Sigmoid colon (tissue), 4 donors: ENCODE data around the gene ZMIZ1.

Experiments used
- EP300 ChIP-seq, 4 donors: sonication (generic); formaldehyde crosslinking; IDR thresholded peaks; one replicate each; pipeline ENCODE4 v1.6.1; 2017; ENCODE audit warnings: antibody characterized with exemption in 4 of 4
- POLR2A ChIP-seq, 2 donors: fragments of 450-650 bp; IDR thresholded peaks; one replicate each; pipeline ENCODE4 v1.6.1; 2016; ENCODE audit warnings: antibody characterized with exemption in 2 of 2, mild to moderate bottlenecking in 2 of 2, moderate library complexity in 2 of 2
- POLR2AphosphoS5 ChIP-seq, 4 donors: sonication (generic); formaldehyde crosslinking; IDR thresholded peaks; one replicate each; pipeline ENCODE4 v1.6.1; 2017; ENCODE audit warnings: antibody characterized with exemption in 4 of 4
- TF ChIP-seq, protein P1 (sequence below), 4 experiments: fragments of 450-650 bp in 3 of 4; fragments of 200-600 bp in 1 of 4; IDR thresholded peaks; one replicate each; pipeline ENCODE4 v1.5.1; 2016 to 2019; ENCODE audit warnings: antibody characterized with exemption in 4 of 4, mild to moderate bottlenecking in 3 of 4, moderate library complexity in 2 of 4

DNA sequence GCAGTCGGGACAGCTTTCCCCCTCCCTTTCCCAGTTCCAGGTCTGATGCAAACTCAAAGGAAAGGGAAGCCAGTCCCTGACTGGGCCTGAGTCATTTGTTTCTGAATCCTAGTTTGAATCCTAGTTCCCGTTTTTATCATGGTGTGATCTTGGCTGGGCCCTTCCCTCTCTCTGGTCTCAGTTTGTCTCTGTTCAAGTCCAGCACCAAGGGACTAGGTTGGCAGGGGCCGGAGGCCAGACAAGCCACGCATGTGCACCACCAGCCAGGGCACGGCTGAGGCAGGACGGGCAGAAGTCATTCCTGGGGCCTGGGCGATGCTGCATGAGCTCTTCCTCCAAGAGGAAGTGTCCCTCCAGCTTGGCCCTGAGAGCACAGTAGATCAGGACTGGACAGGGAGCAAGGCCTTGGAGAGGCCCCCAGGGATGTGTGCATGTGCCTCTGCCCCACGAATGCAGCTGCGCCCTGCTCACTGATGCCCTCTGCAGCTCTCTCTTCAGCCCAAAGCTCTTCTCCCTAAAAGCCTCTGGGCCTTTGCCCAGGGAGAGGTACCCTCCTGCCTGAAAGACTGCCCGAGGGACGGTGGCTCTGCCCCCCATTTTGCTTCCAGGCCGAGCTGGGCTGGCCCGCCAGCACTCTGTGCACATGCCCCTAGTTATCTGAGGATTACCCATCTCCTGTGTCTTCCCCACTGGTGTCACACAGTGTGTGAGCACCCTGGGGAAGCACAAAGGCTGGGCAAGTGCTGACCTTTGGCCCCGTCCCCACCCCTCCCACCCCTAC, 86.7 kb downstream of the ZMIZ1 start:
- TF ChIP-seq, protein P1, sequence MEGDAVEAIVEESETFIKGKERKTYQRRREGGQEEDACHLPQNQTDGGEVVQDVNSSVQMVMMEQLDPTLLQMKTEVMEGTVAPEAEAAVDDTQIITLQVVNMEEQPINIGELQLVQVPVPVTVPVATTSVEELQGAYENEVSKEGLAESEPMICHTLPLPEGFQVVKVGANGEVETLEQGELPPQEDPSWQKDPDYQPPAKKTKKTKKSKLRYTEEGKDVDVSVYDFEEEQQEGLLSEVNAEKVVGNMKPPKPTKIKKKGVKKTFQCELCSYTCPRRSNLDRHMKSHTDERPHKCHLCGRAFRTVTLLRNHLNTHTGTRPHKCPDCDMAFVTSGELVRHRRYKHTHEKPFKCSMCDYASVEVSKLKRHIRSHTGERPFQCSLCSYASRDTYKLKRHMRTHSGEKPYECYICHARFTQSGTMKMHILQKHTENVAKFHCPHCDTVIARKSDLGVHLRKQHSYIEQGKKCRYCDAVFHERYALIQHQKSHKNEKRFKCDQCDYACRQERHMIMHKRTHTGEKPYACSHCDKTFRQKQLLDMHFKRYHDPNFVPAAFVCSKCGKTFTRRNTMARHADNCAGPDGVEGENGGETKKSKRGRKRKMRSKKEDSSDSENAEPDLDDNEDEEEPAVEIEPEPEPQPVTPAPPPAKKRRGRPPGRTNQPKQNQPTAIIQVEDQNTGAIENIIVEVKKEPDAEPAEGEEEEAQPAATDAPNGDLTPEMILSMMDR (IDR thresholded peaks at IDR 0.05): no peak
- TF ChIP-seq POLR2AphosphoS5 (IDR thresholded peaks at IDR 0.05) (peak in 1 of 4 donors; percentile 8), POLR2A (IDR thresholded peaks at IDR 0.05) (no peak), EP300 (IDR thresholded peaks at IDR 0.05) (no peak)
